ENCODE measurements around the gene ZNF12. TPM values are rescaled to one million over a fixed set of nuclear protein-coding genes. Genes with fewer than 3 reads are reported as not detected.

The ZNF12 gene
- total and polyA plus RNA-seq, 8 donors = 3.9 to 222 (median 26.2) TPM

- Histone ChIP-seq H3K27me3 (no peaks in the 10 kb centered on the region), H3K36me3 (peaks cover 38 to 58% (median 56%) of the 10 kb centered on the region in 4 donors), H3K9me3 (no peaks in the 10 kb centered on the region), H3K27ac (no peak overlapping the region), H3K4me3 (no peak overlapping the region), H3K4me1 (peaks cover 16 to 42% (median 30%) of the 10 kb centered on the region in 4 donors)
- intact Hi-C loops (cut with DNase I; ENCODE audit: low total_unique reads) = no loop called here
- no peak for TF ChIP-seq CTCF (IDR thresholded peaks at IDR 0.05)
- TF ChIP-seq POLR2A (IDR thresholded peaks at IDR 0.05) = no peak
- no peak for TF ChIP-seq EP300 (IDR thresholded peaks at IDR 0.05)
- TF ChIP-seq POLR2AphosphoS5 (IDR thresholded peaks at IDR 0.05) = no peak
- 69 to 77% (median 72%) methylated on average over 11 of the region's 11 CpGs for WGBS, 5 donors
- peak in 1 of 2 donors; percentile 52 for DNase-seq
These were observed 66.5 kb downstream of the ZNF12 start for GRCh38 chr7:6640246-6640721.

GRCh38 chr7:6639627-6640026, 67.1 kb downstream of the ZNF12 start:
- 90 to 95% (median 94%) methylated on average over 11 of the region's 11 CpGs for whole genome bisulfite sequencing, 5 donors
- H3K9me3 ChIP-seq = no peaks in the 10 kb centered on the region
- no peak overlapping the region for H3K4me3 ChIP-seq
- H3K27me3 ChIP-seq = no peaks in the 10 kb centered on the region
- intact Hi-C loops (cut with DNase I; ENCODE audit: low total_unique reads) = no loop called here
- peaks cover 33 to 52% (median 50%) of the 10 kb centered on the region in 4 donors for H3K36me3 ChIP-seq
- no peak for TF ChIP-seq EP300 (IDR thresholded peaks at IDR 0.05)
- no peak for TF ChIP-seq POLR2A (IDR thresholded peaks at IDR 0.05)
- TF ChIP-seq POLR2AphosphoS5 (IDR thresholded peaks at IDR 0.05) = no peak
- TF ChIP-seq CTCF (IDR thresholded peaks at IDR 0.05) = no peak
- H3K27ac ChIP-seq = no peak overlapping the region
- DNase-seq = no peak
- H3K4me1 ChIP-seq = peaks cover 16 to 42% (median 30%) of the 10 kb centered on the region in 4 donors

- H3K27ac ChIP-seq = no peak overlapping the region
- H3K4me3 ChIP-seq = peak overlapping the region in 3 of 4 donors; percentile 94 to 97 (median 95)
- H3K27me3 ChIP-seq = no peaks in the 10 kb centered on the region
- 74 to 89% (median 83%) methylated on average over 4 of the region's 4 CpGs for WGBS, 5 donors
- H3K9me3 ChIP-seq = no peaks in the 10 kb centered on the region
- H3K4me1 ChIP-seq = peaks cover 16 to 42% (median 30%) of the 10 kb centered on the region in 4 donors
- no peak for DNase-seq
- TF ChIP-seq EP300 (IDR thresholded peaks at IDR 0.05) (no peak), POLR2A (IDR thresholded peaks at IDR 0.05) (no peak), CTCF (IDR thresholded peaks at IDR 0.05) (no peak), POLR2AphosphoS5 (IDR thresholded peaks at IDR 0.05) (no peak)
- intact Hi-C loops (cut with DNase I; ENCODE audit: low total_unique reads) = no loop called here
- H3K36me3 ChIP-seq = peaks cover 29 to 46% (median 44%) of the 10 kb centered on the region in 4 donors
These were observed 67.7 kb downstream of the ZNF12 start for GRCh38 chr7:6639032-6639431.

Other genes starting within 250 kb of the ZNF12 start
- gene KDELR2, start 222.8 kb downstream of the ZNF12 start, total RNA-seq = 100 to 1,000 TPM in 3 of 5 donors, 10 to 100 TPM in 2; 30.9 to 265 (median 117) TPM
- 10 to 100 TPM; 53.2 to 73.2 (median 72.2) TPM for gene KDELR2, start 222.8 kb downstream of the ZNF12 start, polyA plus RNA-seq
- gene GRID2IP, start 155.5 kb downstream of the ZNF12 start, total RNA-seq = under 1 TPM in 1 of 5 donors, not detected in 4; 0.37 TPM
- under 1 TPM in 2 of 3 donors, not detected in 1; 0.23 to 0.25 TPM for gene GRID2IP, start 155.5 kb downstream of the ZNF12 start, polyA plus RNA-seq
- 10 to 100 TPM in 3 of 5 donors, 1 to 10 TPM in 2; 4.1 to 78.4 (median 22.8) TPM for gene ZDHHC4, start 129.5 kb downstream of the ZNF12 start, total RNA-seq
- gene ZDHHC4, start 129.5 kb downstream of the ZNF12 start, polyA plus RNA-seq = 10 to 100 TPM; 41.4 to 49.7 (median 46.4) TPM
- gene INTS15, start 116.9 kb downstream of the ZNF12 start, total RNA-seq = 100 to 1,000 TPM in 1 of 5 donors, 10 to 100 TPM in 4; 12.7 to 203 (median 40.3) TPM
- 10 to 100 TPM in 2 of 3 donors, 1 to 10 TPM in 1; 9.3 to 11.5 (median 10.7) TPM for gene INTS15, start 116.9 kb downstream of the ZNF12 start, polyA plus RNA-seq
- 10 to 100 TPM in 2 of 5 donors, 1 to 10 TPM in 3; 3.8 to 30.9 (median 8.6) TPM for gene ZNF853, start 91.3 kb downstream of the ZNF12 start, total RNA-seq
- 1 to 10 TPM; 1.6 to 2.6 (median 2.0) TPM for gene ZNF853, start 91.3 kb downstream of the ZNF12 start, polyA plus RNA-seq
- 10 to 100 TPM; 13.4 to 62.6 (median 30.0) TPM for gene ZNF316, start 69.6 kb downstream of the ZNF12 start, total RNA-seq
- gene ZNF316, start 69.6 kb downstream of the ZNF12 start, polyA plus RNA-seq = 10 to 100 TPM in 2 of 3 donors, 1 to 10 TPM in 1; 7.2 to 13.0 (median 10.8) TPM
- 1 to 10 TPM in 1 of 5 donors, not detected in 4; 1.3 TPM for gene RSPH10B2, start 47.2 kb upstream of the ZNF12 start, total RNA-seq
- gene RSPH10B2, start 47.2 kb upstream of the ZNF12 start, polyA plus RNA-seq = not detected
- 100 to 1,000 TPM in 1 of 5 donors, 10 to 100 TPM in 4; 36.2 to 162 (median 86.8) TPM for gene CCZ1B, start 119.3 kb upstream of the ZNF12 start, total RNA-seq
- gene CCZ1B, start 119.3 kb upstream of the ZNF12 start, polyA plus RNA-seq = 10 to 100 TPM; 17.0 to 47.8 (median 27.8) TPM

Measured in stomach (tissue), 9 donors.